Kidney (tissue), 14 donors: ENCODE results near the gene TAX1BP1. TPM values are rescaled to one million over a fixed set of nuclear protein-coding genes. Genes with fewer than 3 reads are reported as not detected.

Experiments used
- DNase-seq, 5 donors: peaks; one replicate each; pipeline ENCODE4 v3.0.0-alpha.2; 2013 to 2020
- FAIRE-seq: peaks from 2 replicates; lab custom pipeline; 2012; peaks lifted over from hg19 to GRCh38; lab: Jason Lieb, UNC
- H3K27ac ChIP-seq, 2 donors: one replicate each; pipeline ENCODE4 v1.7.0; 2013; ENCODE audit warnings: low read depth in 2 of 2, low read length in 2 of 2, inconsistent platforms in 1 of 2
- H3K27me3 ChIP-seq: one replicate; pipeline ENCODE4 v1.7.1; 2013; ENCODE audit warnings: low read length, inconsistent platforms; ENCODE audit not compliant: control insufficient read depth, insufficient read depth
- H3K36me3 ChIP-seq, 3 donors: one replicate each; pipeline versions ENCODE4 v1.7.0 to v1.7.1; 2013; ENCODE audit warnings: low read length in 3 of 3, control low read depth in 1 of 3, inconsistent platforms in 1 of 3; ENCODE audit not compliant: insufficient read depth in 3 of 3, control insufficient read depth in 2 of 3
- H3K4me1 ChIP-seq, 3 donors: one replicate each; pipeline versions ENCODE4 v1.7.0 to v1.7.1; 2013; ENCODE audit warnings: low read length in 3 of 3, inconsistent platforms in 1 of 3, low read depth in 1 of 3; ENCODE audit not compliant: control insufficient read depth in 2 of 3, insufficient read depth in 2 of 3
- H3K4me3 ChIP-seq, 3 donors: one replicate each; pipeline versions ENCODE4 v1.7.0 to v1.8.1; 2013; ENCODE audit warnings: low read length in 3 of 3, control low read depth in 1 of 3, inconsistent platforms in 1 of 3
- H3K9ac ChIP-seq, 3 donors: one replicate each; pipeline versions ENCODE4 v1.7.0 to v1.7.1; 2013; ENCODE audit warnings: low read length in 3 of 3, control low read depth in 1 of 3, inconsistent platforms in 1 of 3
- H3K9me3 ChIP-seq, 3 donors: one replicate each; pipeline versions ENCODE4 v1.7.0 to v1.7.1; 2013; ENCODE audit warnings: low read length in 3 of 3, control low read depth in 1 of 3, inconsistent platforms in 1 of 3; ENCODE audit not compliant: control insufficient read depth in 2 of 3, insufficient read depth in 1 of 3
- CTCF ChIP-seq: IDR thresholded peaks from 3 replicates; pipeline ENCODE4 v1.5.1; 2012; ENCODE audit warnings: mild to moderate bottlenecking, moderate library complexity, borderline replicate concordance; ENCODE audit not compliant: insufficient read depth; ENCODE audit errors: extremely low read depth
- intact Hi-C: fragments of 100-400 bp; cut with DNase I; formaldehyde crosslinking; loops from one replicate; pipeline ENCODE4 v1.11.1; 2022
- polyA plus RNA-seq: library from polyadenylated mRNA; stranded (reverse); fragments of 350-450 nt; fragmentation: Illumina TruSeq; extraction: RNeasy Lipid Tissue Mini Kit (QIAGEN cat#74804); gene quantifications from one replicate; pipeline ENCODE4 v1.2.3, GENCODE V29; 2014; ENCODE audit warnings: low read depth, low replicate concordance; ENCODE audit not compliant: insufficient read depth
- total RNA-seq: library from RNA; stranded (reverse); fragmentation: NEBNext Ultra II Directional; extraction: Animal tissue kit (Norgen Biotek cat#: 25700); gene quantifications from one replicate; pipeline ENCODE4 v1.2.1, GENCODE V29; 2021
- donor health status: control.
- donor health status: control.
- donor health status: control.
- donor health status: control.
- donor health status: control.
- donor health status: DM: yes; HTN: yes; CAD: no.
- donor health status: Normal renal cell carcinoma (clear cell type).

Gene TAX1BP1
- total and polyA plus RNA-seq, 2 donors from 2014 or later = 88.4 to 113 TPM

DNA sequence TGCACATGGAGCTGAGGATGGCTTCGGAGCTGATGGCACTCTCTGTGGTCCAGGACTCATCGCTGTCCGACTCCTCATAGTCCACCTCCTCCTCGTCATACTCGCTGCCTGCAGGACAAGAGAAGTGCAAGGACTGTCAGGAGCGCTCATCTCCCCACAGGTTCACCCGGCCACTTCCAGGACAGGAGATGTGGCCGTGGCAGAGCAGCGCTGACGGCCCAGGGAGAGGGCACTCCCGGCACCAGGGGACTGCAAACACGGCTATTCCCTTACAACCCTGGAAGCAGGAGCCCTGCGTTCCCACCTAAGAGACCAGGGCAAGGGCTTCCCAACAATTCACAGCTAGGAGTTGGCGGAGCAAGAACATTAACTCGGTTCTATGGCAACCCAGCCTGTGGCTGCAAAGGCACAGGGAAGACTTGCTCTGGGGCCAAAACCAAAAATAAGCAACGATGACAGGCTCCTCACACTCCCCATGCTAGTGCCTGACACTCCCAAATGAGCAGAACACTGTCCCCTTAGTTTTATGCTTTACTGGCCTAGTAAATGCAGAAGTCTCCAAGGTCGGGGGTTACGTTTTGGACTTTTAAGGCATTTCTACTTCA lies 100.9 kb downstream of the TAX1BP1 start:
- TF ChIP-seq CTCF = no peak
- no peak for FAIRE-seq
- intact Hi-C loops = no loop called here

GRCh38 chr7:27842094-27842692 lies 102.2 kb downstream of the TAX1BP1 start:
- DNase-seq (no peak), FAIRE-seq (no peak)
- H3K36me3 ChIP-seq = no peaks in the 10 kb centered on the region
- no peak overlapping the region for H3K27ac ChIP-seq
- TF ChIP-seq CTCF = no peak
- no peak overlapping the region for H3K9ac ChIP-seq
- no peaks in the 10 kb centered on the region for H3K27me3 ChIP-seq
- peaks cover 0 to 6% (median 5%) of the 10 kb centered on the region in 3 donors for H3K4me1 ChIP-seq
- intact Hi-C loops = no loop called here
- H3K9me3 ChIP-seq = no peaks in the 10 kb centered on the region
- H3K4me3 ChIP-seq = no peak overlapping the region

More for the DNA sequence above, 100.9 kb downstream of the TAX1BP1 start:
- H3K9me3 ChIP-seq = no peaks in the 10 kb centered on the region
- H3K36me3 ChIP-seq = no peaks in the 10 kb centered on the region
- no peak for DNase-seq
- peaks cover 0 to 6% (median 5%) of the 10 kb centered on the region in 3 donors for H3K4me1 ChIP-seq
- H3K27ac ChIP-seq = no peak overlapping the region
- H3K9ac ChIP-seq = no peak overlapping the region
- no peaks in the 10 kb centered on the region for H3K27me3 ChIP-seq
- H3K4me3 ChIP-seq = no peak overlapping the region

DNA sequence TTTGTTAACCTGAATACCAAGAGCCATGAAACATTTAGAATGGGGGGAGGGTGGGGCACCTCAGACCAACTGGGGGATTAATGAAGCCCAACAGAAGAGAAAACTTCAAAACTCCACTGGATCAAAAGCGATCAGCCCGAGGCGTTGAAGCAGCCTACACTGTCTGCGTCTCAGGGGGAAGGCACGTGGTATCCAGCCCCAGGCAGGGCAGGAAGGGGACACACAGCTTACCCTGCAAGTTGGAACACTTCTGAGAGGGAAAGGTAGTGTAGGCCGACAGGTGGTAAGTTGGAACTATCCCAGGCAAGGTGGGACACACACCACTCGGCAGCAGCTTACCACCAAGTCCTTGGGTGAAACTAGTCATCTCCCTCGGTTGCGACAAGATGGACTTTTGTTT lies 102.9 kb downstream of the TAX1BP1 start:
- H3K4me3 ChIP-seq = peak overlapping the region in 1 of 3 donors; percentile 16
- intact Hi-C loops = no loop called here
- no peaks in the 10 kb centered on the region for H3K27me3 ChIP-seq
- no peak overlapping the region for H3K9ac ChIP-seq
- DNase-seq (no peak), FAIRE-seq (no peak)
- no peaks in the 10 kb centered on the region for H3K36me3 ChIP-seq
- H3K9me3 ChIP-seq = no peaks in the 10 kb centered on the region
- H3K4me1 ChIP-seq = peaks cover 0 to 6% (median 5%) of the 10 kb centered on the region in 3 donors
- H3K27ac ChIP-seq = no peak overlapping the region
- TF ChIP-seq CTCF = no peak
